Suprapubic skin (tissue), 4 donors: Measurements from ENCODE around the gene PLXNC1. TPM values are rescaled to one million over a fixed set of nuclear protein-coding genes. Genes with fewer than 3 reads are reported as not detected.

Source experiments
- DNase-seq, 2 donors: peaks; one replicate each; pipeline ENCODE4 v3.0.0-alpha.2; 2019; ENCODE audit warnings: low spot score in 2 of 2
- H3K27ac ChIP-seq: fragments of 200-600 bp; sonication (generic); one replicate; pipeline ENCODE4 v1.5.1; 2019
- H3K27me3 ChIP-seq: fragments of 200-600 bp; sonication (generic); one replicate; pipeline ENCODE4 v1.5.1; 2019
- H3K36me3 ChIP-seq: fragments of 200-600 bp; sonication (generic); one replicate; pipeline ENCODE4 v1.5.1; 2019
- H3K4me1 ChIP-seq: fragments of 200-600 bp; sonication (generic); one replicate; pipeline ENCODE4 v1.5.1; 2019
- H3K4me3 ChIP-seq: fragments of 200-600 bp; sonication (generic); one replicate; pipeline ENCODE4 v1.5.1; 2019; ENCODE audit warnings: mild to moderate bottlenecking
- H3K9me3 ChIP-seq: fragments of 200-600 bp; sonication (generic); one replicate; pipeline ENCODE4 v1.5.1; 2019
- CTCF ChIP-seq, 2 donors: fragments of 200-600 bp in 1 of 2; fragments of 450-650 bp in 1 of 2; sonication (generic) in 1 of 2; IDR thresholded peaks; one replicate each; pipeline ENCODE4 v1.5.1; 2016 to 2019; ENCODE audit warnings: antibody characterized with exemption in 2 of 2, mild to moderate bottlenecking in 1 of 2, moderate library complexity in 1 of 2
- EP300 ChIP-seq: sonication (generic); formaldehyde crosslinking; IDR thresholded peaks from one replicate; pipeline ENCODE4 v1.6.1; 2017; ENCODE audit warnings: antibody characterized with exemption
- POLR2A ChIP-seq, 2 donors: fragments of 450-650 bp; IDR thresholded peaks; one replicate each; pipeline ENCODE4 v1.6.1; 2017; ENCODE audit warnings: antibody characterized with exemption in 2 of 2, mild to moderate bottlenecking in 2 of 2, moderate library complexity in 2 of 2
- POLR2AphosphoS5 ChIP-seq, 3 donors: sonication (generic); formaldehyde crosslinking; IDR thresholded peaks; one replicate each; pipeline ENCODE4 v1.6.1; 2017; ENCODE audit warnings: antibody characterized with exemption in 3 of 3
- WGBS: methylation state at CpG from one replicate; pipeline ENCODE4 v1.1.5; 2018; 5-methylcytosine and 5-hydroxymethylcytosine counted together
- total RNA-seq, 4 donors: library from RNA; depleted of rRNA; stranded (reverse); fragments of >200 nt; gene quantifications; one replicate each; pipeline ENCODE4 v1.1.0, GENCODE V29; 2016

The PLXNC1 gene
- total RNA-seq, 4 donors from 2014 or later, result 8.1 to 30.9 (median 15.3) TPM

- TF ChIP-seq CTCF (IDR thresholded peaks at IDR 0.05), result no peak
- no peak for TF ChIP-seq POLR2AphosphoS5 (IDR thresholded peaks at IDR 0.05)
- TF ChIP-seq EP300, result no peak
- TF ChIP-seq POLR2A (IDR thresholded peaks at IDR 0.05), result no peak
- Histone ChIP-seq H3K27me3 (no peaks in the 10 kb centered on the region), H3K4me3 (no peak overlapping the region), H3K9me3 (no peaks in the 10 kb centered on the region), H3K36me3 (no peaks in the 10 kb centered on the region), H3K27ac (no peak overlapping the region), H3K4me1 (peaks cover 31% of the 10 kb centered on the region)
- DNase-seq, result no peak
- WGBS, result 70% methylated on average over 4 of the region's 4 CpGs
Measured at GRCh38 chr12:94269316-94269999, 121.1 kb downstream of the PLXNC1 start.

GRCh38 chr12:94271351-94271750 lies 123.0 kb downstream of the PLXNC1 start:
- no peaks in the 10 kb centered on the region for H3K27me3 ChIP-seq
- peaks cover 18% of the 10 kb centered on the region for H3K4me1 ChIP-seq
- peak in 1 of 2 donors; percentile 37 for DNase-seq
- no peaks in the 10 kb centered on the region for H3K9me3 ChIP-seq
- WGBS, result 78% methylated on average over 6 of the region's 6 CpGs
- no peaks in the 10 kb centered on the region for H3K36me3 ChIP-seq
- no peak overlapping the region for H3K4me3 ChIP-seq
- H3K27ac ChIP-seq, result no peak overlapping the region
- TF ChIP-seq POLR2A (IDR thresholded peaks at IDR 0.05), result no peak
- no peak for TF ChIP-seq EP300
- no peak for TF ChIP-seq POLR2AphosphoS5 (IDR thresholded peaks at IDR 0.05)
- no peak for TF ChIP-seq CTCF (IDR thresholded peaks at IDR 0.05)

GRCh38 chr12:94272280-94272679 lies 123.9 kb downstream of the PLXNC1 start:
- Histone ChIP-seq H3K36me3 (no peaks in the 10 kb centered on the region), H3K27me3 (no peaks in the 10 kb centered on the region), H3K4me1 (peaks cover 9% of the 10 kb centered on the region), H3K27ac (no peak overlapping the region), H3K9me3 (no peaks in the 10 kb centered on the region), H3K4me3 (no peak overlapping the region)
- DNase-seq, result peak in 1 of 2 donors; percentile 43
- TF ChIP-seq POLR2AphosphoS5 (IDR thresholded peaks at IDR 0.05) (no peak), EP300 (no peak), POLR2A (IDR thresholded peaks at IDR 0.05) (no peak), CTCF (IDR thresholded peaks at IDR 0.05) (no peak)
- 89% methylated on average over 5 of the region's 5 CpGs for WGBS

- Histone ChIP-seq H3K9me3 (no peaks in the 10 kb centered on the region), H3K36me3 (no peaks in the 10 kb centered on the region), H3K4me3 (no peak overlapping the region), H3K27ac (no peak overlapping the region), H3K4me1 (no peaks in the 10 kb centered on the region), H3K27me3 (no peaks in the 10 kb centered on the region)
- DNase-seq, result no peak
- TF ChIP-seq POLR2A (IDR thresholded peaks at IDR 0.05) (no peak), EP300 (no peak), CTCF (IDR thresholded peaks at IDR 0.05) (no peak), POLR2AphosphoS5 (IDR thresholded peaks at IDR 0.05) (no peak)
- 92% methylated on average over 3 of the region's 3 CpGs for WGBS
Measured at GRCh38 chr12:94273272-94273671, 124.9 kb downstream of the PLXNC1 start.

GRCh38 chr12:94276725-94277124 lies 128.3 kb downstream of the PLXNC1 start:
- H3K4me1 ChIP-seq, result no peaks in the 10 kb centered on the region
- H3K27me3 ChIP-seq, result no peaks in the 10 kb centered on the region
- no peak overlapping the region for H3K27ac ChIP-seq
- no peaks in the 10 kb centered on the region for H3K36me3 ChIP-seq
- DNase-seq, result no peak
- H3K9me3 ChIP-seq, result no peaks in the 10 kb centered on the region
- 88% methylated on average over 6 of the region's 6 CpGs for WGBS
- TF ChIP-seq EP300 (no peak), POLR2AphosphoS5 (IDR thresholded peaks at IDR 0.05) (no peak), POLR2A (IDR thresholded peaks at IDR 0.05) (no peak), CTCF (IDR thresholded peaks at IDR 0.05) (no peak)
- H3K4me3 ChIP-seq, result no peak overlapping the region
